HepG2 (cell line): ENCODE results near the gene KIAA0232. TPM values are rescaled to one million over a fixed set of nuclear protein-coding genes. Genes with fewer than 3 reads are reported as not detected.

ENCODE experiments used
- BRCA1 ChIP-seq: sonication (generic); formaldehyde crosslinking; IDR thresholded peaks from 2 replicates; pipeline ENCODE4 v1.4.0; 2020; ENCODE audit warnings: missing genetic modification reagents
- PRPF4 ChIP-seq: fragments of 200-400 bp; formaldehyde crosslinking; IDR thresholded peaks from 2 replicates; pipeline ENCODE4 v1.6.1; 2016; ENCODE audit warnings: low read length, low read depth; ENCODE audit not compliant: poor library complexity, severe bottlenecking
- PTBP1 ChIP-seq: fragments of 200-400 bp; formaldehyde crosslinking; IDR thresholded peaks from 2 replicates; pipeline ENCODE4 v1.6.1; 2018; ENCODE audit warnings: low read length, low read depth; ENCODE audit not compliant: poor library complexity, severe bottlenecking
- SIN3A ChIP-seq: IDR thresholded peaks from 2 replicates; pipeline ENCODE4 v1.6.1; 2011; ENCODE audit warnings: low read depth, mild to moderate bottlenecking, control low read depth, low read length, borderline replicate concordance
- ZFYVE20 ChIP-seq: sonication (generic); formaldehyde crosslinking; IDR thresholded peaks from 2 replicates; pipeline ENCODE4 v1.8.0; 2023; ENCODE audit warnings: low read depth, mild to moderate bottlenecking, moderate library complexity, missing genetic modification reagents, borderline replicate concordance
- ZIK1 ChIP-seq: sonication (generic); formaldehyde crosslinking; IDR thresholded peaks from 2 replicates; pipeline ENCODE4 v1.5.0; 2020; ENCODE audit warnings: mild to moderate bottlenecking, low read depth, missing genetic modification reagents, borderline replicate concordance
- ZMYM4 ChIP-seq: sonication (generic); formaldehyde crosslinking; IDR thresholded peaks from 2 replicates; pipeline ENCODE4 v1.8.1; 2023; ENCODE audit warnings: mild to moderate bottlenecking, missing genetic modification reagents
- ZNF232 ChIP-seq: sonication (generic); formaldehyde crosslinking; IDR thresholded peaks from 2 replicates; pipeline ENCODE4 v1.4.0; 2020; ENCODE audit warnings: missing genetic modification reagents, borderline replicate concordance
- ZNF343 ChIP-seq: sonication (generic); formaldehyde crosslinking; IDR thresholded peaks from 2 replicates; pipeline ENCODE4 v1.4.0; 2020; ENCODE audit warnings: mild to moderate bottlenecking, missing genetic modification reagents
- ZNF430 ChIP-seq: sonication (generic); formaldehyde crosslinking; IDR thresholded peaks from 2 replicates; pipeline ENCODE4 v1.9.0; 2021; ENCODE audit warnings: mild to moderate bottlenecking, missing genetic modification reagents
- ZNF501 ChIP-seq: sonication (generic); formaldehyde crosslinking; IDR thresholded peaks from 2 replicates; pipeline ENCODE4 v1.5.1; 2020; ENCODE audit warnings: mild to moderate bottlenecking, moderate library complexity, missing genetic modification reagents
- ZNF598 ChIP-seq: sonication (generic); formaldehyde crosslinking; IDR thresholded peaks from 2 replicates; pipeline ENCODE4 v1.5.1; 2020; ENCODE audit warnings: mild to moderate bottlenecking, missing genetic modification reagents, borderline replicate concordance
- ZNF605 ChIP-seq: sonication (generic); formaldehyde crosslinking; IDR thresholded peaks from 2 replicates; pipeline ENCODE4 v1.8.0; 2022; ENCODE audit warnings: mild to moderate bottlenecking, missing genetic modification reagents
- polyA plus RNA-seq, 8 experiments: library from polyadenylated mRNA; depleted of rRNA in 3 of 8; stranded (reverse) in 7 of 8; unstranded in 1 of 8; fragments of >200 nt; fragmentation: Illumina TruSeq in 4 of 8; extraction: Trizol in 4 of 8; gene quantifications; 2 replicates each; pipeline versions ENCODE4 v1.2.1 to v1.2.3, GENCODE V29; 2011 to 2016; ENCODE audit warnings: low read depth in 4 of 8, missing spikeins in 1 of 8, mixed read lengths in 1 of 8; ENCODE audit not compliant: insufficient read depth in 1 of 8
- total RNA-seq, 5 experiments: library from RNA; depleted of rRNA; stranded (reverse); fragments of >200 nt; fragmentation: Illumina TruSeq; extraction: Trizol; gene quantifications; 2 replicates each; pipeline ENCODE4 v1.2.3, GENCODE V29; 2016; ENCODE audit warnings: low read depth in 1 of 5
- TF ChIP-seq, protein P1 (sequence below): sonication (generic); formaldehyde crosslinking; IDR thresholded peaks from 2 replicates; pipeline ENCODE4 v1.5.0; 2020; ENCODE audit warnings: mild to moderate bottlenecking, missing genetic modification reagents
- TF ChIP-seq, protein P2 (sequence below): sonication (generic); formaldehyde crosslinking; conservative IDR thresholded peaks from 2 replicates; pipeline ENCODE4 v1.4.0; 2020; ENCODE audit warnings: mild to moderate bottlenecking, missing genetic modification reagents, moderate library complexity
- TF ChIP-seq, protein P3 (sequence below): sonication (generic); formaldehyde crosslinking; IDR thresholded peaks from 2 replicates; pipeline ENCODE4 v1.4.0; 2020; ENCODE audit warnings: missing genetic modification reagents

The KIAA0232 gene
- total and polyA plus RNA-seq, 2 of the 13 experiments (the other 11 are each of a cell fraction or from before 2014, with no cell fraction given) = 7.8 to 17.1 TPM

DNA sequence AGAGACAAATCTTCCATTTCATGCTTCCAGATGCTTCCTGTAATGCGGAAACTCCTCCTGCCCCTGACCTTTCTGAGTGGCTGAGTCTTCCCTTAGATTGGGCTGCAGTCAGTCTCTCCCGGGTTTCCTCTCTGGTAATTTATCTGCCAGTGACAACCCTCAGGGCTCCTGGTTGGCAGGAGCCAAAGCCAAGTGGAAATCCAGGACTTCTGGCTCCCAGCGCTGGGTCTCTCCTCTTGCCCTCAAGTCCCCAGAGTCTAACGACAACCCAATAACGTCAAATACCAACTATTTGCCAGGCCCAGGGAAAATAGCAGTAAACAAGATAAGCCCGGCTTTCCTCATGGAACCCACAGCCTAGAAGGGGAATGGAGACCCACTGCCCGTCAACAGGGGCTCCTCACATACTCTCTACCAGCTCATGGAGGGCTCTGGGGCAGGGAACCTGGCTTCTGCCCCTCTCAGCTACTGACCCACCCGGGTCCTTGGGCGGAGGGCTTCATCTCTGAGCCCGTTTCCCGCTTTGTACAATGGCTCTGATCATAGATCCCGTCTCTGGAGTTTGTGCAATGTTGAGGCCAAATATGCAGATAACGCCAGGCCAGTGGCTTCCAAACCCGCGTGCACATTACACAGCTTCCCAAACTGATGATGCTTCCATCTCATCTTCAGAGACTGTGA is 126.0 kb downstream of the KIAA0232 start (continued):
- TF ChIP-seq, protein P1, sequence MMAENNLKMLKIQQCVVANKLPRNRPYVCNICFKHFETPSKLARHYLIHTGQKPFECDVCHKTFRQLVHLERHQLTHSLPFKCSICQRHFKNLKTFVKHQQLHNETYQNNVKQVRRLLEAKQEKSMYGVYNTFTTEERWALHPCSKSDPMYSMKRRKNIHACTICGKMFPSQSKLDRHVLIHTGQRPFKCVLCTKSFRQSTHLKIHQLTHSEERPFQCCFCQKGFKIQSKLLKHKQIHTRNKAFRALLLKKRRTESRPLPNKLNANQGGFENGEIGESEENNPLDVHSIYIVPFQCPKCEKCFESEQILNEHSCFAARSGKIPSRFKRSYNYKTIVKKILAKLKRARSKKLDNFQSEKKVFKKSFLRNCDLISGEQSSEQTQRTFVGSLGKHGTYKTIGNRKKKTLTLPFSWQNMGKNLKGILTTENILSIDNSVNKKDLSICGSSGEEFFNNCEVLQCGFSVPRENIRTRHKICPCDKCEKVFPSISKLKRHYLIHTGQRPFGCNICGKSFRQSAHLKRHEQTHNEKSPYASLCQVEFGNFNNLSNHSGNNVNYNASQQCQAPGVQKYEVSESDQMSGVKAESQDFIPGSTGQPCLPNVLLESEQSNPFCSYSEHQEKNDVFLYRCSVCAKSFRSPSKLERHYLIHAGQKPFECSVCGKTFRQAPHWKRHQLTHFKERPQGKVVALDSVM (CRISPR knock-in tag) = no peak
- TF ChIP-seq, protein P2, sequence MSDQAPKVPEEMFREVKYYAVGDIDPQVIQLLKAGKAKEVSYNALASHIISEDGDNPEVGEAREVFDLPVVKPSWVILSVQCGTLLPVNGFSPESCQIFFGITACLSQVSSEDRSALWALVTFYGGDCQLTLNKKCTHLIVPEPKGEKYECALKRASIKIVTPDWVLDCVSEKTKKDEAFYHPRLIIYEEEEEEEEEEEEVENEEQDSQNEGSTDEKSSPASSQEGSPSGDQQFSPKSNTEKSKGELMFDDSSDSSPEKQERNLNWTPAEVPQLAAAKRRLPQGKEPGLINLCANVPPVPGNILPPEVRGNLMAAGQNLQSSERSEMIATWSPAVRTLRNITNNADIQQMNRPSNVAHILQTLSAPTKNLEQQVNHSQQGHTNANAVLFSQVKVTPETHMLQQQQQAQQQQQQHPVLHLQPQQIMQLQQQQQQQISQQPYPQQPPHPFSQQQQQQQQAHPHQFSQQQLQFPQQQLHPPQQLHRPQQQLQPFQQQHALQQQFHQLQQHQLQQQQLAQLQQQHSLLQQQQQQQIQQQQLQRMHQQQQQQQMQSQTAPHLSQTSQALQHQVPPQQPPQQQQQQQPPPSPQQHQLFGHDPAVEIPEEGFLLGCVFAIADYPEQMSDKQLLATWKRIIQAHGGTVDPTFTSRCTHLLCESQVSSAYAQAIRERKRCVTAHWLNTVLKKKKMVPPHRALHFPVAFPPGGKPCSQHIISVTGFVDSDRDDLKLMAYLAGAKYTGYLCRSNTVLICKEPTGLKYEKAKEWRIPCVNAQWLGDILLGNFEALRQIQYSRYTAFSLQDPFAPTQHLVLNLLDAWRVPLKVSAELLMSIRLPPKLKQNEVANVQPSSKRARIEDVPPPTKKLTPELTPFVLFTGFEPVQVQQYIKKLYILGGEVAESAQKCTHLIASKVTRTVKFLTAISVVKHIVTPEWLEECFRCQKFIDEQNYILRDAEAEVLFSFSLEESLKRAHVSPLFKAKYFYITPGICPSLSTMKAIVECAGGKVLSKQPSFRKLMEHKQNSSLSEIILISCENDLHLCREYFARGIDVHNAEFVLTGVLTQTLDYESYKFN = no peak
- TF ChIP-seq, protein P3, sequence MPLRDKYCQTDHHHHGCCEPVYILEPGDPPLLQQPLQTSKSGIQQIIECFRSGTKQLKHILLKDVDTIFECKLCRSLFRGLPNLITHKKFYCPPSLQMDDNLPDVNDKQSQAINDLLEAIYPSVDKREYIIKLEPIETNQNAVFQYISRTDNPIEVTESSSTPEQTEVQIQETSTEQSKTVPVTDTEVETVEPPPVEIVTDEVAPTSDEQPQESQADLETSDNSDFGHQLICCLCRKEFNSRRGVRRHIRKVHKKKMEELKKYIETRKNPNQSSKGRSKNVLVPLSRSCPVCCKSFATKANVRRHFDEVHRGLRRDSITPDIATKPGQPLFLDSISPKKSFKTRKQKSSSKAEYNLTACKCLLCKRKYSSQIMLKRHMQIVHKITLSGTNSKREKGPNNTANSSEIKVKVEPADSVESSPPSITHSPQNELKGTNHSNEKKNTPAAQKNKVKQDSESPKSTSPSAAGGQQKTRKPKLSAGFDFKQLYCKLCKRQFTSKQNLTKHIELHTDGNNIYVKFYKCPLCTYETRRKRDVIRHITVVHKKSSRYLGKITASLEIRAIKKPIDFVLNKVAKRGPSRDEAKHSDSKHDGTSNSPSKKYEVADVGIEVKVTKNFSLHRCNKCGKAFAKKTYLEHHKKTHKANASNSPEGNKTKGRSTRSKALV (CRISPR knock-in tag) = peak; percentile 11; the same call in 1 of the 2 replicates
- 0 out of 2 replicates have a peak, but pooled peaks have one; percentile 66 for TF ChIP-seq ZNF430
- TF ChIP-seq ZNF232 (CRISPR knock-in tag) = peak; percentile 40; the same call in 1 of the 2 replicates
- TF ChIP-seq BRCA1 (CRISPR knock-in tag) = 0 out of 2 replicates have a peak, but pooled peaks have one; percentile 17
- no peak for TF ChIP-seq ZIK1 (CRISPR knock-in tag)
- no peak for TF ChIP-seq SIN3A
- 0 out of 2 replicates have a peak, but pooled peaks have one; percentile 31 for TF ChIP-seq ZNF501 (CRISPR knock-in tag)
- 0 out of 2 replicates have a peak, but pooled peaks have one; percentile 58 for TF ChIP-seq ZNF598
- 0 out of 2 replicates have a peak, but pooled peaks have one; percentile 4 for TF ChIP-seq ZNF343 (CRISPR knock-in tag)
- no peak for TF ChIP-seq ZFYVE20
- no peak for TF ChIP-seq PRPF4
- TF ChIP-seq ZNF605 (CRISPR knock-in tag) = no peak
- no peak for TF ChIP-seq PTBP1
- 0 out of 2 replicates have a peak, but pooled peaks have one; percentile 7 for TF ChIP-seq ZMYM4 (CRISPR knock-in tag)
